HCT116 (cell line): ENCODE measurements around the gene PFN3.

Experiments
- ATF3 ChIP-seq: IDR thresholded peaks from 2 replicates; pipeline ENCODE4 v1.6.1; 2012
- CTCF ChIP-seq, 3 experiments: fragments of 200-600 bp in 1 of 3; sonication (generic) in 1 of 3; IDR thresholded peaks in 2 of 3; conservative IDR thresholded peaks in 1 of 3; 2 replicates each; pipeline ENCODE4 v1.5.1; 2012 to 2017; ENCODE audit warnings: low read depth in 2 of 3, low read length in 2 of 3, antibody characterized with exemption in 1 of 3, borderline replicate concordance in 1 of 3, control low read depth in 1 of 3, mild to moderate bottlenecking in 1 of 3, mixed read lengths in 1 of 3, mixed run types in 1 of 3, moderate library complexity in 1 of 3; ENCODE audit not compliant: insufficient read depth in 1 of 3
- EGR1 ChIP-seq: IDR thresholded peaks from 2 replicates; pipeline ENCODE4 v1.6.1; 2012; ENCODE audit warnings: low read depth
- EZH2phosphoT487 ChIP-seq: fragments of 200-600 bp; IDR thresholded peaks from 2 replicates; pipeline ENCODE4 v1.6.1; 2018; ENCODE audit warnings: antibody characterized with exemption, borderline replicate concordance
- MAX ChIP-seq: IDR thresholded peaks from 2 replicates; pipeline ENCODE4 v1.6.1; 2012
- POLR2AphosphoS5 ChIP-seq: IDR thresholded peaks from 2 replicates; pipeline ENCODE4 v1.6.1; 2011; ENCODE audit warnings: mild to moderate bottlenecking, low read depth, low read length, moderate library complexity
- RAD21 ChIP-seq: IDR thresholded peaks from 2 replicates; pipeline ENCODE4 v1.6.1; 2012; ENCODE audit warnings: low read depth, mild to moderate bottlenecking

- no peak for TF ChIP-seq CTCF (IDR thresholded peaks at IDR 0.05 in 2 of 3, conservative IDR thresholded peaks at IDR 0.05 in 1 of 3; ENCODE audit: borderline replicate concordance in 1 of 3, insufficient read depth in 1 of 3, low read depth in 2 of 3, low read length in 2 of 3)
- TF ChIP-seq EGR1: no peak
- TF ChIP-seq EZH2phosphoT487: no peak
- no peak for TF ChIP-seq RAD21
- TF ChIP-seq MAX: no peak
- TF ChIP-seq ATF3: no peak
- TF ChIP-seq POLR2AphosphoS5: no peak
These were observed 26.7 kb downstream of the PFN3 start for GRCh38 chr5:177373806-177374205.
